DND-41 (cell line): ENCODE data around the gene PSMD8.

Source experiments
- EZH2 ChIP-seq: IDR thresholded peaks from 3 replicates; pipeline ENCODE4 v1.6.1; 2012; ENCODE audit warnings: borderline replicate concordance, low read depth, mild to moderate bottlenecking, moderate library complexity, low read length, inconsistent platforms; ENCODE audit not compliant: severe bottlenecking
- TF ChIP-seq, protein P1 (sequence below): IDR thresholded peaks from 2 replicates; pipeline ENCODE4 v1.5.1; 2012; ENCODE audit warnings: borderline replicate concordance, low read length, moderate library complexity, mild to moderate bottlenecking; ENCODE audit not compliant: poor library complexity, severe bottlenecking; ENCODE audit errors: extremely low read depth

- TF ChIP-seq, protein P1, sequence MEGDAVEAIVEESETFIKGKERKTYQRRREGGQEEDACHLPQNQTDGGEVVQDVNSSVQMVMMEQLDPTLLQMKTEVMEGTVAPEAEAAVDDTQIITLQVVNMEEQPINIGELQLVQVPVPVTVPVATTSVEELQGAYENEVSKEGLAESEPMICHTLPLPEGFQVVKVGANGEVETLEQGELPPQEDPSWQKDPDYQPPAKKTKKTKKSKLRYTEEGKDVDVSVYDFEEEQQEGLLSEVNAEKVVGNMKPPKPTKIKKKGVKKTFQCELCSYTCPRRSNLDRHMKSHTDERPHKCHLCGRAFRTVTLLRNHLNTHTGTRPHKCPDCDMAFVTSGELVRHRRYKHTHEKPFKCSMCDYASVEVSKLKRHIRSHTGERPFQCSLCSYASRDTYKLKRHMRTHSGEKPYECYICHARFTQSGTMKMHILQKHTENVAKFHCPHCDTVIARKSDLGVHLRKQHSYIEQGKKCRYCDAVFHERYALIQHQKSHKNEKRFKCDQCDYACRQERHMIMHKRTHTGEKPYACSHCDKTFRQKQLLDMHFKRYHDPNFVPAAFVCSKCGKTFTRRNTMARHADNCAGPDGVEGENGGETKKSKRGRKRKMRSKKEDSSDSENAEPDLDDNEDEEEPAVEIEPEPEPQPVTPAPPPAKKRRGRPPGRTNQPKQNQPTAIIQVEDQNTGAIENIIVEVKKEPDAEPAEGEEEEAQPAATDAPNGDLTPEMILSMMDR, result no peak
- TF ChIP-seq EZH2, result no peak
These were observed 39.0 kb downstream of the PSMD8 start for GRCh38 chr19:38413416-38413815.
